Retina (tissue), 1 donor: Measurements from ENCODE around the gene ECHS1.
A peak's percentile ranks its signal among the peaks of the same experiment; 100 is the strongest.

ENCODE experiments used
- DNase-seq: peaks from one replicate; pipeline ENCODE4 v3.0.0-alpha.2; 2016

Gene ECHS1

GRCh38 chr10:133318494-133319127 lies 54.5 kb downstream of the ECHS1 start:
- peak; percentile 94 for DNase-seq

DNA sequence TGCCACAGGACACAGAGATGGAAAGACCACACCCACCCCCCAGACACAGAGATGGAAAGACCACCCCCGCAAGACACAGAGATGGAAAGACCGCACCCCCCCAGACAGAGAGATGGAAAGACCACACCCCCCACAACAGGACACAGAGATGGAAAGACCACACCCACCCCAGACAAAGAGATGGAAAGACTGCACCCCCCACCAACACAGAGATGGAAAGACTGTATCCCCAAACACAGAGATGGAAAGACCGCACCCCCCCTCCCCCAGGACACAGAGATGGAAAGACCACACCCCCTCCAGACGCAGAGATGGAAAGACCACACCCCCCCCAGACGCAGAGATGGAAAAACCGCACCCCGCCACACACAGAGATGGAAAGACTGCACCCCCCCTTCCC lies 56.4 kb downstream of the ECHS1 start:
- DNase-seq: no peak

DNA sequence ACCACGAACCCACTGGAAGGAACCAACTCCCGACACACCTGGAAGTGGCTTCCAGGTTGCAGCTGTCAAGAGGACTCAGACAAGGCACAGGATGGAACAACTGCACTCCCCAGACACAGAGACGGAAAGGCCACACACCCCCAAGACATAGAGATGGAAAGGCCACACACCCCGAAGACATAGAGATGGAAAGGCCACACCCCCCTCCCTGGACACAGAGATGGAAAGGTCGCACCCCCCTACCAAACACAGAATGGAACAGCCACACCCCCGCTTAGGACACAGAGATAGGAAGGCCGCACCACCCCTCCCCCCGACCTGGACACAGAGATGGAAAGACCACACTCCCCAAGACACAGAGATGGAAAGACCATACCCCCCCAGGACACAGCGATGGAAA lies 56.9 kb downstream of the ECHS1 start:
- DNase-seq: no peak

GRCh38 chr10:133315847-133316246 lies 57.3 kb downstream of the ECHS1 start:
- no peak for DNase-seq

DNA sequence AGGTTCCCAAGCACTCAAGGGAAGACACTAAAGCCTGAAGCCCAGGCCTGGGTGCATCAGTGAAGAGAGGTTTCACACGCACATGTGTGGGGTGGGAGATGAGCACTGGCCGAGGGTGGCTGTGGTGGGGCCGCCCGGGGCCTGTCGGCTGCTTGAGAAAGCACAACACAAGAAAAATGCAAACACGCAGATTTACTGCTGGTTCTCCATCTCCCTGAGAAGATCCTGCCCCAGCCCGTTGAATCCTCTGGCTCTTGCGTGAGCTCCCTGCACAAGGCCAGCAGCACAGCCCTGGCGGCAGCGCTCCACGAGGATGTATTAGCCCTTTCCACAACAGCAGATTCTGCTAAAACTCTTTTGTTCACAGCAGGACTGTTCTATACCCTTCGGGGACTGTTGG lies 58.2 kb downstream of the ECHS1 start:
- no peak for DNase-seq

DNA sequence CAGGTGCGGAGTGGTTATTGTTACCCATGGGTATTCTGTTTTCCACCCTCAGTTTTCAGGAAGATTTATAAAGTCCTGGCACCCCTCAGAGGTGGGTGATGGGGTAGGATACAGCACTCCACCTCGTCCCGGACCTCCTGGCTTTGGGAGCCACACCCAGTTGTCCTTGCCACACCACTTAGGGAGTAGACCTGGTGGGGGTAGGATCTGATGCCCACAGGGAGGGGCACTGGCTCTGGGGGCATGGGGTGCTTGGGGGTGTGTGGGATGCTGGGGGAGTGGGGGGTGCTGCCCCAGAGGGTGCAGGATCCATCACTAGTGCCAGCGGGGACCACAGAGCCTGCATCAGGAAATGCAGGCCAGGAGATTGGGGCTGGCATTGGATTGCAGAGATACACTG lies 60.0 kb downstream of the ECHS1 start:
- DNase-seq: no peak

- DNase-seq: no peak
These were observed 60.4 kb downstream of the ECHS1 start for GRCh38 chr10:133312769-133313145.
